Mesendoderm (in vitro differentiated cells): Measurements from ENCODE around the gene OR6M1.
A peak's percentile ranks its signal among the peaks of the same experiment; 100 is the strongest.

Experiments
- DNase-seq: peaks from one replicate; pipeline ENCODE4 v3.0.0; 2013
- H2AK5ac ChIP-seq: 2 replicates; pipeline ENCODE4 v1.6.1; 2013; ENCODE audit warnings: low read length, inconsistent platforms
- H2BK120ac ChIP-seq: 2 replicates; pipeline ENCODE4 v1.6.1; 2013; ENCODE audit warnings: low read depth, mild to moderate bottlenecking, low read length, moderate library complexity, mixed read lengths
- H2BK15ac ChIP-seq: replicated peaks from 2 replicates; pipeline ENCODE4 v1.6.1; 2013; ENCODE audit warnings: low read depth, mild to moderate bottlenecking, moderate library complexity
- H2BK5ac ChIP-seq: 2 replicates; pipeline ENCODE4 v1.6.1; 2013; ENCODE audit warnings: low read length, inconsistent platforms
- H3K18ac ChIP-seq: 2 replicates; pipeline ENCODE4 v1.6.1; 2013; ENCODE audit warnings: mild to moderate bottlenecking, low read length, mixed read lengths
- H3K23ac ChIP-seq: one replicate; pipeline ENCODE4 v1.6.1; 2013; ENCODE audit warnings: low read length
- H3K27ac ChIP-seq: 2 replicates; pipeline ENCODE4 v1.5.1; 2013; ENCODE audit warnings: low read depth, mild to moderate bottlenecking, inconsistent platforms, low read length, moderate library complexity
- H3K27me3 ChIP-seq: 2 replicates; pipeline ENCODE4 v1.6.1; 2013; ENCODE audit warnings: low read length, control low read depth, mild to moderate bottlenecking, inconsistent platforms; ENCODE audit not compliant: insufficient read depth, poor library complexity
- H3K36me3 ChIP-seq: 2 replicates; pipeline ENCODE4 v1.6.1; 2013; ENCODE audit warnings: low read length, inconsistent platforms; ENCODE audit not compliant: control insufficient read depth, insufficient read depth
- H3K4ac ChIP-seq: one replicate; pipeline ENCODE4 v1.6.1; 2013; ENCODE audit warnings: low read depth, mild to moderate bottlenecking, low read length, moderate library complexity
- H3K4me1 ChIP-seq: 2 replicates; pipeline ENCODE4 v1.6.1; 2013; ENCODE audit warnings: low read depth, low read length, inconsistent platforms; ENCODE audit not compliant: control insufficient read depth
- H3K4me2 ChIP-seq: 2 replicates; pipeline ENCODE4 v1.6.1; 2013; ENCODE audit warnings: low read length
- H3K4me3 ChIP-seq: 2 replicates; pipeline ENCODE4 v1.5.1; 2013; ENCODE audit warnings: mild to moderate bottlenecking, low read length
- H3K56ac ChIP-seq: one replicate; pipeline ENCODE4 v1.6.1; 2013; ENCODE audit warnings: low read length
- H3K79me1 ChIP-seq: 2 replicates; pipeline ENCODE4 v1.6.1; 2013; ENCODE audit warnings: low read length, inconsistent platforms
- H3K79me2 ChIP-seq: 2 replicates; pipeline ENCODE4 v1.6.1; 2013; ENCODE audit warnings: mild to moderate bottlenecking, low read length; ENCODE audit not compliant: control insufficient read depth, insufficient read depth
- H3K9ac ChIP-seq: 2 replicates; pipeline ENCODE4 v1.6.1; 2013; ENCODE audit warnings: low read length, inconsistent platforms
- H4K5ac ChIP-seq: one replicate; pipeline ENCODE4 v1.6.1; 2013; ENCODE audit warnings: low read length
- H4K8ac ChIP-seq: one replicate; pipeline ENCODE4 v1.6.1; 2013; ENCODE audit warnings: low read depth, mild to moderate bottlenecking, control low read depth, low read length, moderate library complexity
- WGBS: extraction: QIAGEN DNeasy Blood & Tissue Kit; methylation state at CpG from one replicate; pipeline ENCODE4 v1.1.7; 2013; ENCODE audit warnings: low lambda C conversion rate, missing lambda C conversion rate; ENCODE audit not compliant: insufficient coverage; ENCODE audit errors: extremely low coverage; 5-methylcytosine and 5-hydroxymethylcytosine counted together

The OR6M1 gene

GRCh38 chr11:123797541-123797940, 8.6 kb downstream of the OR6M1 start:
- Histone ChIP-seq H3K79me1 (no peaks in the 10 kb centered on the region), H3K18ac (no peak overlapping the region), H2BK5ac (peak overlapping the region; percentile 86), H3K27me3 (no peaks in the 10 kb centered on the region), H3K79me2 (no peaks in the 10 kb centered on the region), H4K5ac (peak overlapping the region; percentile 63), H3K4me1 (peaks cover 7% of the 10 kb centered on the region), H3K9ac (peak overlapping the region; percentile 28), H3K4me2 (no peak overlapping the region), H3K23ac (no peak overlapping the region), H3K27ac (no peak overlapping the region), H3K36me3 (no peaks in the 10 kb centered on the region), H2BK120ac (peak overlapping the region; percentile 5), H3K4me3 (no peak overlapping the region), H4K8ac (no peak overlapping the region), H2BK15ac (no peak overlapping the region), H3K56ac (peak overlapping the region; percentile 79), H3K4ac (no peak overlapping the region), H2AK5ac (peak overlapping the region; percentile 54)
- DNase-seq, result no peak
- WGBS, result no CpG with 5 or more reads among the region's 10 CpGs

GRCh38 chr11:123797114-123797513, 9.0 kb downstream of the OR6M1 start:
- Histone ChIP-seq H2AK5ac (peak overlapping the region; percentile 81), H3K36me3 (no peaks in the 10 kb centered on the region), H3K79me2 (no peaks in the 10 kb centered on the region), H3K79me1 (no peaks in the 10 kb centered on the region), H4K8ac (no peak overlapping the region), H2BK5ac (peak overlapping the region; percentile 92), H3K4me2 (no peak overlapping the region), H3K56ac (peak overlapping the region; percentile 72), H2BK15ac (no peak overlapping the region), H4K5ac (peak overlapping the region; percentile 73), H3K4me3 (no peak overlapping the region), H3K4me1 (peaks cover 7% of the 10 kb centered on the region), H3K18ac (peak overlapping the region; percentile 92), H2BK120ac (peak overlapping the region; percentile 5), H3K9ac (peak overlapping the region; percentile 14), H3K27me3 (no peaks in the 10 kb centered on the region), H3K27ac (no peak overlapping the region), H3K23ac (no peak overlapping the region), H3K4ac (peak overlapping the region; percentile 93)
- DNase-seq, result no peak
- no CpG with 5 or more reads among the region's 4 CpGs for WGBS

GRCh38 chr11:123796226-123796625, 9.9 kb downstream of the OR6M1 start:
- Histone ChIP-seq H3K23ac (no peak overlapping the region), H2BK15ac (no peak overlapping the region), H2BK120ac (no peak overlapping the region), H3K4me2 (no peak overlapping the region), H3K4me3 (no peak overlapping the region), H4K5ac (no peak overlapping the region), H3K27ac (peak overlapping the region; percentile 47), H3K79me1 (no peaks in the 10 kb centered on the region), H4K8ac (no peak overlapping the region), H3K79me2 (no peaks in the 10 kb centered on the region), H3K27me3 (no peaks in the 10 kb centered on the region), H2BK5ac (peak overlapping the region; percentile 48), H3K36me3 (no peaks in the 10 kb centered on the region), H3K4ac (no peak overlapping the region), H3K4me1 (peaks cover 7% of the 10 kb centered on the region), H3K18ac (peak overlapping the region; percentile 80), H3K9ac (no peak overlapping the region), H2AK5ac (no peak overlapping the region), H3K56ac (peak overlapping the region; percentile 6)
- peak; percentile 81 for DNase-seq
- WGBS, result no CpG with 5 or more reads among the region's 1 CpG

GRCh38 chr11:123783536-123783935, 22.6 kb downstream of the OR6M1 start:
- Histone ChIP-seq H3K27ac (no peak overlapping the region), H3K9ac (no peak overlapping the region), H4K5ac (no peak overlapping the region), H2AK5ac (no peak overlapping the region), H2BK5ac (no peak overlapping the region), H3K18ac (no peak overlapping the region), H3K79me1 (no peaks in the 10 kb centered on the region), H3K27me3 (no peaks in the 10 kb centered on the region), H3K4me3 (no peak overlapping the region), H3K4me1 (peaks cover 3% of the 10 kb centered on the region), H3K79me2 (no peaks in the 10 kb centered on the region), H3K36me3 (no peaks in the 10 kb centered on the region), H4K8ac (no peak overlapping the region), H3K4ac (peak overlapping the region; percentile 52), H3K56ac (no peak overlapping the region), H2BK15ac (no peak overlapping the region), H3K4me2 (no peak overlapping the region), H2BK120ac (no peak overlapping the region), H3K23ac (no peak overlapping the region)
- no CpG with 5 or more reads among the region's 1 CpG for WGBS
- no peak for DNase-seq

- Histone ChIP-seq H3K4me1 (peaks cover 6% of the 10 kb centered on the region), H3K79me2 (no peaks in the 10 kb centered on the region), H3K56ac (no peak overlapping the region), H3K4ac (peak overlapping the region; percentile 70), H3K4me2 (no peak overlapping the region), H3K79me1 (no peaks in the 10 kb centered on the region), H2AK5ac (no peak overlapping the region), H3K27ac (no peak overlapping the region), H3K4me3 (no peak overlapping the region), H3K18ac (peak overlapping the region; percentile 90), H3K9ac (no peak overlapping the region), H2BK120ac (no peak overlapping the region), H2BK15ac (peak overlapping the region; percentile 92), H4K8ac (no peak overlapping the region), H3K23ac (no peak overlapping the region), H4K5ac (no peak overlapping the region), H3K36me3 (no peaks in the 10 kb centered on the region), H3K27me3 (no peaks in the 10 kb centered on the region), H2BK5ac (no peak overlapping the region)
- no peak for DNase-seq
- WGBS, result no CpG with 5 or more reads among the region's 1 CpG
Measured at GRCh38 chr11:123778511-123778910, 27.6 kb downstream of the OR6M1 start.
